Right atrium auricular region (tissue), 2 donors: ENCODE measurements around the gene ASTE1. TPM values are rescaled to one million over a fixed set of nuclear protein-coding genes. Genes with fewer than 3 reads are reported as not detected.
"Not testable (repeated sequence)": the region's sequence is repeated elsewhere in the genome, so short reads cannot be mapped to it uniquely, and the experiment has no call there.

Experiments used
- DNase-seq: peaks from one replicate; pipeline ENCODE4 v3.0.0-alpha.2; 2019; ENCODE audit warnings: low spot score
- H3K27ac ChIP-seq, 2 donors: fragments of 200-600 bp; sonication (generic); 1 replicate in 1 of 2; 2 replicates in 1 of 2; pipeline ENCODE4 v1.5.1; 2016 to 2019
- H3K27me3 ChIP-seq, 2 donors: fragments of 200-600 bp; sonication (generic); one replicate each; pipeline versions ENCODE4 v1.5.1 to v1.6.0; 2017 to 2019
- H3K36me3 ChIP-seq: fragments of 200-600 bp; sonication (generic); one replicate; pipeline ENCODE4 v1.5.1; 2016
- H3K4me1 ChIP-seq, 2 donors: fragments of 200-600 bp; sonication (generic); one replicate each; pipeline versions ENCODE4 v1.5.1 to v1.6.0; 2017 to 2019
- H3K4me3 ChIP-seq, 2 donors: fragments of 200-600 bp; sonication (generic); 1 replicate in 1 of 2; 2 replicates in 1 of 2; pipeline ENCODE4 v1.5.1; 2017 to 2019; ENCODE audit warnings: mild to moderate bottlenecking in 1 of 2, moderate library complexity in 1 of 2
- H3K9me3 ChIP-seq, 2 donors: fragments of 200-600 bp; sonication (generic); one replicate each; pipeline ENCODE4 v1.5.1; 2019
- total RNA-seq, 2 donors: library from RNA; depleted of rRNA; stranded (reverse); fragments of >200 nt; gene quantifications; one replicate each; pipeline ENCODE4 v1.1.0, GENCODE V29; 2016
- TF ChIP-seq, protein P1 (sequence below), 2 donors: fragments of 200-600 bp; sonication (generic); IDR thresholded peaks; one replicate each; pipeline ENCODE4 v1.5.1; 2019; ENCODE audit warnings: antibody characterized with exemption in 2 of 2

Gene ASTE1
- total RNA-seq, 2 donors from 2014 or later: 1.2 to 2.6 TPM

- DNase-seq: no peak
- Histone ChIP-seq H3K4me3 (no peak overlapping the region), H3K27ac (no peak overlapping the region), H3K36me3 (peaks cover 18% of the 10 kb centered on the region), H3K4me1 (no peaks in the 10 kb centered on the region), H3K9me3 (no peaks in the 10 kb centered on the region), H3K27me3 (no peaks in the 10 kb centered on the region)
- TF ChIP-seq, protein P1, sequence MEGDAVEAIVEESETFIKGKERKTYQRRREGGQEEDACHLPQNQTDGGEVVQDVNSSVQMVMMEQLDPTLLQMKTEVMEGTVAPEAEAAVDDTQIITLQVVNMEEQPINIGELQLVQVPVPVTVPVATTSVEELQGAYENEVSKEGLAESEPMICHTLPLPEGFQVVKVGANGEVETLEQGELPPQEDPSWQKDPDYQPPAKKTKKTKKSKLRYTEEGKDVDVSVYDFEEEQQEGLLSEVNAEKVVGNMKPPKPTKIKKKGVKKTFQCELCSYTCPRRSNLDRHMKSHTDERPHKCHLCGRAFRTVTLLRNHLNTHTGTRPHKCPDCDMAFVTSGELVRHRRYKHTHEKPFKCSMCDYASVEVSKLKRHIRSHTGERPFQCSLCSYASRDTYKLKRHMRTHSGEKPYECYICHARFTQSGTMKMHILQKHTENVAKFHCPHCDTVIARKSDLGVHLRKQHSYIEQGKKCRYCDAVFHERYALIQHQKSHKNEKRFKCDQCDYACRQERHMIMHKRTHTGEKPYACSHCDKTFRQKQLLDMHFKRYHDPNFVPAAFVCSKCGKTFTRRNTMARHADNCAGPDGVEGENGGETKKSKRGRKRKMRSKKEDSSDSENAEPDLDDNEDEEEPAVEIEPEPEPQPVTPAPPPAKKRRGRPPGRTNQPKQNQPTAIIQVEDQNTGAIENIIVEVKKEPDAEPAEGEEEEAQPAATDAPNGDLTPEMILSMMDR (IDR thresholded peaks at IDR 0.05): no peak
These were observed 53.2 kb downstream of the ASTE1 start for GRCh38 chr3:130973406-130973805.

DNA sequence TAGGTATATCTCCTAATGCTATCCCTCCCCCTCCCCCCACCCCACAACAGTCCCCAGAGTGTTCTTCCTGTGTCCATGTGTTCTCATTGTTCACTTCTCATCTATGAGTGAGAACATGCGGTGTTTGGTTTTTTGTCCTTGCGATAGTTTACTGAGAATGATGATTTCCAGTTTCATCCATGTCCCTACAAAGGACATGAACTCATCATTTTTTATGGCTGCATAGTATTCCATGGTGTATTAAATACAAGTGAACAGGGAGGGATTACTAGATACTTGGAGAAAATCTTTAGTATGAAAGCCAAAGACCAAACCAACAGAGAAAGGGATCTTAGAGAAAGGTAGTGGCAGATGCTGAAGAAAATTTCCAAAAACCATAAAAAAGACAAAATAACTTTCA is 54.0 kb downstream of the ASTE1 start:
- not testable (repeated sequence) for H3K27me3 ChIP-seq, H3K9me3 ChIP-seq, H3K27ac ChIP-seq, DNase-seq, H3K4me3 ChIP-seq, H3K4me1 ChIP-seq
- peaks cover 18% of the 10 kb centered on the region for H3K36me3 ChIP-seq

DNA sequence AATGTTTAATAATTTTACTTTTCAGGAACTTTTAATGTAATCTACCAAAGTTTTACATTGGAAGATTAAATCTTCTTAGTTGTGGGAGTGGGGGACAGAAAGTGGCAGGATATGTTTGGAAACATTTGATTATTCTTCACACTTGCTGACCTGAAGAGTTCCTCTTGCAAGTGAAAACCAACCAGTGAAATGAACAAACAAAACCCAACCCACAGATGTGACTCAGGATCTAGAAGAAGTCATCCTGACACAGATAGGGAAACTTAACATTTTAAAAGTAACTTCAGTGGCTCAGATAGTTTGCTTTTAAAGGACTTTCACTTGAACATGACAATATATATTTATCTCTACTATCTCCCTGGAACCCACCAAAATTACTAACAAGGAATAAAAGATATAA is 55.4 kb downstream of the ASTE1 start:
- Histone ChIP-seq H3K36me3 (peaks cover 18% of the 10 kb centered on the region), H3K27me3 (no peaks in the 10 kb centered on the region), H3K4me1 (no peaks in the 10 kb centered on the region), H3K9me3 (no peaks in the 10 kb centered on the region), H3K4me3 (no peak overlapping the region), H3K27ac (no peak overlapping the region)
- TF ChIP-seq, protein P1 (IDR thresholded peaks at IDR 0.05): no peak
- no peak for DNase-seq

- Histone ChIP-seq H3K4me1 (no peaks in the 10 kb centered on the region), H3K9me3 (no peaks in the 10 kb centered on the region), H3K4me3 (no peak overlapping the region), H3K27me3 (no peaks in the 10 kb centered on the region), H3K27ac (no peak overlapping the region), H3K36me3 (peaks cover 32% of the 10 kb centered on the region)
- DNase-seq: no peak
- TF ChIP-seq, protein P1 (IDR thresholded peaks at IDR 0.05): no peak
These were observed 57.0 kb downstream of the ASTE1 start for GRCh38 chr3:130969621-130970020.

DNA sequence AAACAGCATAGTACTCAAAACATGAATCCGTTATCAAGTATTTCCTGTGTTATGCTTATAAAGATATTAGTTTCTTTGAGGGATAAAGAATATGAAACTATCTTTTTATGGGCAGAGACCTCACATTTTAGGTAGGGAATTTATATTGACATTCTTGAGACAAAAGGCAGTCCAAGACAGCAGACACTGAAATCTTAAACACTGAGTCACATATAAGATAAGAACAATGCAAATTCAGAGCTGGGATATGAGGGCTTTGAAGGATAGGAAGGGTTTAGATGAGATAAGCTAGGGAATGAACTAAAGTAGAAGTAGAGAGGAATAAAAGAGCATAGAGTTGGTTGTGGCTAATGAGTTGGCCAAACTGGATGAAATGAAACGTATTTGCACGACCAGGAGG is 58.4 kb downstream of the ASTE1 start:
- Histone ChIP-seq H3K9me3 (no peaks in the 10 kb centered on the region), H3K36me3 (peaks cover 40% of the 10 kb centered on the region), H3K4me1 (no peaks in the 10 kb centered on the region), H3K27me3 (no peaks in the 10 kb centered on the region), H3K4me3 (no peak overlapping the region), H3K27ac (no peak overlapping the region)
- TF ChIP-seq, protein P1 (IDR thresholded peaks at IDR 0.05): no peak
- DNase-seq: no peak

DNA sequence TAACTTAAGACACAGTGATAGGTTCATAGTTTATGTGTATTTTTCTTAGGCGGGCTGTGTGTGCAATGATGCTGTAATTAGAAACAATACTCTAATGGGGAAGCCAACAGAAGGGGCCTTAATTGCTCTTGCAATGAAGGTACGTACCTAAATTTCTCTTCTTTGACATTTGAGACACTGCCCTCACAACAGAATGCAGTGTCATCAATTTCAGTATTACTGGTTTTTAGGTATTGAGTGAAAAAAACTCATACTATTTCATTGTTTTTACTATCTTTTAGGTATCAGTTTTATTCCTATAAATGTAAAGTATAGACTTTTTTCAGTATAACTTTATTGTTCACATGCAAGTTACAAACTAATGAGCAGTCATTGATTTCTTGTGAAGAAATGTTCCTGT is 59.3 kb downstream of the ASTE1 start:
- no peaks in the 10 kb centered on the region for H3K27me3 ChIP-seq
- H3K9me3 ChIP-seq: no peaks in the 10 kb centered on the region
- H3K36me3 ChIP-seq: peaks cover 40% of the 10 kb centered on the region
- no peak overlapping the region for H3K4me3 ChIP-seq
- no peak overlapping the region for H3K27ac ChIP-seq
- no peaks in the 10 kb centered on the region for H3K4me1 ChIP-seq
- TF ChIP-seq, protein P1 (IDR thresholded peaks at IDR 0.05): no peak
- DNase-seq: no peak
